Chondrocyte (in vitro differentiated cells): ENCODE data around the gene NR1D2. TPM values are rescaled to one million over a fixed set of nuclear protein-coding genes. Genes with fewer than 3 reads are reported as not detected.

Source experiments
- DNase-seq: peaks from one replicate; pipeline ENCODE4 v3.0.0; 2021; ENCODE audit warnings: mixed read lengths, low spot score
- H3K27ac Mint-ChIP-seq: one replicate; pipeline ENCODE4 v1.8.0; 2021; ENCODE audit warnings: mild to moderate bottlenecking, moderate library complexity, mixed read lengths; ENCODE audit not compliant: unreplicated experiment
- H3K27me3 Mint-ChIP-seq: 2 replicates; pipeline ENCODE4 v1.8.0; 2021; ENCODE audit warnings: low read depth, mixed read lengths
- H3K36me3 Mint-ChIP-seq: 2 replicates; pipeline ENCODE4 v1.8.0; 2021; ENCODE audit warnings: low read depth, mixed read lengths
- H3K4me1 Mint-ChIP-seq: 2 replicates; pipeline ENCODE4 v1.8.0; 2021; ENCODE audit warnings: low read depth, mild to moderate bottlenecking, mixed read lengths
- H3K4me3 Mint-ChIP-seq: one replicate; pipeline ENCODE4 v1.8.0; 2021; ENCODE audit warnings: mild to moderate bottlenecking, moderate library complexity, mixed read lengths; ENCODE audit not compliant: unreplicated experiment
- H3K9me3 Mint-ChIP-seq: 2 replicates; pipeline ENCODE4 v1.8.0; 2021; ENCODE audit warnings: low read depth, mixed read lengths
- CTCF ChIP-seq: fragments of 200-600 bp; sonication (generic); IDR thresholded peaks from 2 replicates; pipeline ENCODE4 v1.5.0; 2021; ENCODE audit warnings: antibody characterized with exemption, mild to moderate bottlenecking, moderate library complexity
- total RNA-seq: library from RNA; stranded (reverse); gene quantifications from 3 replicates; pipeline ENCODE4 v1.2.1, GENCODE V29; 2021

Gene NR1D2
- total RNA-seq, 1 donor from 2014 or later: 19.6 TPM

GRCh38 chr3:23931597-23931996 lies 13.5 kb upstream of the NR1D2 start:
- no peak overlapping the region for H3K4me3 Mint-ChIP-seq
- H3K9me3 Mint-ChIP-seq: no peaks in the 10 kb centered on the region
- no peaks in the 10 kb centered on the region for H3K4me1 Mint-ChIP-seq
- H3K27me3 Mint-ChIP-seq: no peaks in the 10 kb centered on the region
- H3K27ac Mint-ChIP-seq: no peak overlapping the region
- TF ChIP-seq CTCF: no peak
- no peaks in the 10 kb centered on the region for H3K36me3 Mint-ChIP-seq
- DNase-seq: no peak

- Mint-ChIP-seq H3K27ac (no peak overlapping the region), H3K9me3 (no peaks in the 10 kb centered on the region), H3K4me3 (no peak overlapping the region), H3K27me3 (no peaks in the 10 kb centered on the region), H3K4me1 (no peaks in the 10 kb centered on the region), H3K36me3 (no peaks in the 10 kb centered on the region)
- no peak for TF ChIP-seq CTCF
- no peak for DNase-seq
These were observed 12.5 kb upstream of the NR1D2 start for GRCh38 chr3:23932571-23932970.

GRCh38 chr3:23934253-23934652 lies 10.8 kb upstream of the NR1D2 start:
- no peaks in the 10 kb centered on the region for H3K4me1 Mint-ChIP-seq
- no peaks in the 10 kb centered on the region for H3K36me3 Mint-ChIP-seq
- no peak overlapping the region for H3K27ac Mint-ChIP-seq
- no peaks in the 10 kb centered on the region for H3K9me3 Mint-ChIP-seq
- no peak for DNase-seq
- TF ChIP-seq CTCF: no peak
- H3K4me3 Mint-ChIP-seq: no peak overlapping the region
- no peaks in the 10 kb centered on the region for H3K27me3 Mint-ChIP-seq

GRCh38 chr3:23937296-23937695 lies 7.8 kb upstream of the NR1D2 start:
- no peak for TF ChIP-seq CTCF
- Mint-ChIP-seq H3K36me3 (no peaks in the 10 kb centered on the region), H3K9me3 (no peaks in the 10 kb centered on the region), H3K4me3 (no peak overlapping the region), H3K27ac (no peak overlapping the region), H3K27me3 (no peaks in the 10 kb centered on the region), H3K4me1 (no peaks in the 10 kb centered on the region)
- no peak for DNase-seq

GRCh38 chr3:23938688-23939087 lies 6.4 kb upstream of the NR1D2 start:
- H3K4me3 Mint-ChIP-seq: no peak overlapping the region
- H3K27me3 Mint-ChIP-seq: no peaks in the 10 kb centered on the region
- H3K27ac Mint-ChIP-seq: no peak overlapping the region
- no peak for TF ChIP-seq CTCF
- no peak for DNase-seq
- no peaks in the 10 kb centered on the region for H3K36me3 Mint-ChIP-seq
- no peaks in the 10 kb centered on the region for H3K9me3 Mint-ChIP-seq
- H3K4me1 Mint-ChIP-seq: no peaks in the 10 kb centered on the region
